A549 (cell line): ENCODE results near the gene FIBP.

Experiments used
- EP300 ChIP-seq, 2 experiments: fragments of >200 bp; sonication (Bioruptor Twin); formaldehyde crosslinking; IDR thresholded peaks; 2 replicates in 1 of 2; 3 replicates in 1 of 2; pipeline ENCODE4 v1.6.1; 2016 to 2017
- ESRRA ChIP-seq: fragments of 150-350 bp; IDR thresholded peaks from 2 replicates; pipeline ENCODE4 v1.6.1; 2014; ENCODE audit warnings: mild to moderate bottlenecking, low read length, borderline replicate concordance
- HDAC2 ChIP-seq: fragments of 200-600 bp; sonication (generic); IDR thresholded peaks from 2 replicates; pipeline ENCODE4 v1.6.1; 2016
- POLR2A ChIP-seq: IDR thresholded peaks from 2 replicates; pipeline ENCODE4 v1.6.1; 2012; ENCODE audit warnings: mild to moderate bottlenecking, low read length
- RCOR1 ChIP-seq: fragments of 150-350 bp; IDR thresholded peaks from 2 replicates; pipeline ENCODE4 v1.6.1; 2014; ENCODE audit warnings: antibody characterized with exemption, low read length, low read depth
- TF ChIP-seq, protein P1 (sequence below): fragments of >200 bp; sonication (Bioruptor Twin); formaldehyde crosslinking; IDR thresholded peaks from 3 replicates; pipeline ENCODE4 v1.5.1; 2016

- TF ChIP-seq RCOR1 (no peak), POLR2A (no peak), ESRRA (no peak), EP300 (IDR thresholded peaks at IDR 0.05) (no peak), HDAC2 (no peak)
- TF ChIP-seq, protein P1, sequence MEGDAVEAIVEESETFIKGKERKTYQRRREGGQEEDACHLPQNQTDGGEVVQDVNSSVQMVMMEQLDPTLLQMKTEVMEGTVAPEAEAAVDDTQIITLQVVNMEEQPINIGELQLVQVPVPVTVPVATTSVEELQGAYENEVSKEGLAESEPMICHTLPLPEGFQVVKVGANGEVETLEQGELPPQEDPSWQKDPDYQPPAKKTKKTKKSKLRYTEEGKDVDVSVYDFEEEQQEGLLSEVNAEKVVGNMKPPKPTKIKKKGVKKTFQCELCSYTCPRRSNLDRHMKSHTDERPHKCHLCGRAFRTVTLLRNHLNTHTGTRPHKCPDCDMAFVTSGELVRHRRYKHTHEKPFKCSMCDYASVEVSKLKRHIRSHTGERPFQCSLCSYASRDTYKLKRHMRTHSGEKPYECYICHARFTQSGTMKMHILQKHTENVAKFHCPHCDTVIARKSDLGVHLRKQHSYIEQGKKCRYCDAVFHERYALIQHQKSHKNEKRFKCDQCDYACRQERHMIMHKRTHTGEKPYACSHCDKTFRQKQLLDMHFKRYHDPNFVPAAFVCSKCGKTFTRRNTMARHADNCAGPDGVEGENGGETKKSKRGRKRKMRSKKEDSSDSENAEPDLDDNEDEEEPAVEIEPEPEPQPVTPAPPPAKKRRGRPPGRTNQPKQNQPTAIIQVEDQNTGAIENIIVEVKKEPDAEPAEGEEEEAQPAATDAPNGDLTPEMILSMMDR: no peak
These were observed 4.2 kb downstream of the FIBP start for GRCh38 chr11:65883786-65884715.
